HL-60 (cell line): Measurements from ENCODE around the gene COX10.

Experiments
- DNase-seq, 2 experiments: peaks; one replicate each; pipeline ENCODE4 v3.0.0-alpha.2; 2010 to 2020; ENCODE audit warnings: low read depth in 1 of 2, low spot score in 1 of 2
- H3K27ac ChIP-seq: fragments of 250-450 bp; sonication (Bioruptor Pico); replicated peaks from 2 replicates; pipeline ENCODE4 v1.5.1; 2020; ENCODE audit warnings: mild to moderate bottlenecking, moderate library complexity
- H3K27me3 ChIP-seq: fragments of 250-450 bp; sonication (Bioruptor Pico); 2 replicates; pipeline ENCODE4 v1.5.1; 2021; ENCODE audit warnings: mild to moderate bottlenecking, moderate library complexity; ENCODE audit not compliant: insufficient read depth, poor library complexity, severe bottlenecking
- H3K4me3 ChIP-seq: replicated peaks from 2 replicates; pipeline ENCODE4 v1.5.1; 2011; ENCODE audit warnings: mild to moderate bottlenecking, control low read depth, low read length; ENCODE audit not compliant: insufficient read depth
- GABPA ChIP-seq: IDR thresholded peaks from 2 replicates; pipeline ENCODE4 v1.6.1; 2012; ENCODE audit warnings: low read depth
- POLR2AphosphoS5 ChIP-seq: IDR thresholded peaks from 2 replicates; pipeline ENCODE4 v1.6.1; 2012; ENCODE audit warnings: low read depth
- REST ChIP-seq: IDR thresholded peaks from 2 replicates; pipeline ENCODE4 v1.6.1; 2012; ENCODE audit warnings: low read depth; ENCODE audit not compliant: insufficient replicate concordance
- SPI1 ChIP-seq: IDR thresholded peaks from 2 replicates; pipeline ENCODE4 v1.6.1; 2012; ENCODE audit warnings: low read depth, mild to moderate bottlenecking, borderline replicate concordance
- TF ChIP-seq, protein P1 (sequence below): IDR thresholded peaks from one replicate; pipeline ENCODE4 v1.5.1; 2011; ENCODE audit warnings: low read length, control low read depth, inconsistent platforms; ENCODE audit not compliant: insufficient read depth

The COX10 gene

GRCh38 chr17:14086189-14086588, 16.9 kb downstream of the COX10 start:
- TF ChIP-seq REST (no peak), SPI1 (no peak), POLR2AphosphoS5 (no peak), GABPA (no peak)
- TF ChIP-seq, protein P1, sequence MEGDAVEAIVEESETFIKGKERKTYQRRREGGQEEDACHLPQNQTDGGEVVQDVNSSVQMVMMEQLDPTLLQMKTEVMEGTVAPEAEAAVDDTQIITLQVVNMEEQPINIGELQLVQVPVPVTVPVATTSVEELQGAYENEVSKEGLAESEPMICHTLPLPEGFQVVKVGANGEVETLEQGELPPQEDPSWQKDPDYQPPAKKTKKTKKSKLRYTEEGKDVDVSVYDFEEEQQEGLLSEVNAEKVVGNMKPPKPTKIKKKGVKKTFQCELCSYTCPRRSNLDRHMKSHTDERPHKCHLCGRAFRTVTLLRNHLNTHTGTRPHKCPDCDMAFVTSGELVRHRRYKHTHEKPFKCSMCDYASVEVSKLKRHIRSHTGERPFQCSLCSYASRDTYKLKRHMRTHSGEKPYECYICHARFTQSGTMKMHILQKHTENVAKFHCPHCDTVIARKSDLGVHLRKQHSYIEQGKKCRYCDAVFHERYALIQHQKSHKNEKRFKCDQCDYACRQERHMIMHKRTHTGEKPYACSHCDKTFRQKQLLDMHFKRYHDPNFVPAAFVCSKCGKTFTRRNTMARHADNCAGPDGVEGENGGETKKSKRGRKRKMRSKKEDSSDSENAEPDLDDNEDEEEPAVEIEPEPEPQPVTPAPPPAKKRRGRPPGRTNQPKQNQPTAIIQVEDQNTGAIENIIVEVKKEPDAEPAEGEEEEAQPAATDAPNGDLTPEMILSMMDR = no peak

GRCh38 chr17:14089179-14089578, 19.9 kb downstream of the COX10 start:
- H3K27me3 ChIP-seq = no peaks in the 10 kb centered on the region
- no peak for DNase-seq
- TF ChIP-seq, protein P1 = no peak
- TF ChIP-seq GABPA (no peak), REST (no peak), SPI1 (no peak), POLR2AphosphoS5 (no peak)
- H3K27ac ChIP-seq = no peak overlapping the region
- no peak overlapping the region for H3K4me3 ChIP-seq

More at GRCh38 chr17:14086189-14086588, 16.9 kb downstream of the COX10 start:
- no peak overlapping the region for H3K4me3 ChIP-seq
- DNase-seq = no peak
- H3K27me3 ChIP-seq = no peaks in the 10 kb centered on the region
- H3K27ac ChIP-seq = no peak overlapping the region

DNA sequence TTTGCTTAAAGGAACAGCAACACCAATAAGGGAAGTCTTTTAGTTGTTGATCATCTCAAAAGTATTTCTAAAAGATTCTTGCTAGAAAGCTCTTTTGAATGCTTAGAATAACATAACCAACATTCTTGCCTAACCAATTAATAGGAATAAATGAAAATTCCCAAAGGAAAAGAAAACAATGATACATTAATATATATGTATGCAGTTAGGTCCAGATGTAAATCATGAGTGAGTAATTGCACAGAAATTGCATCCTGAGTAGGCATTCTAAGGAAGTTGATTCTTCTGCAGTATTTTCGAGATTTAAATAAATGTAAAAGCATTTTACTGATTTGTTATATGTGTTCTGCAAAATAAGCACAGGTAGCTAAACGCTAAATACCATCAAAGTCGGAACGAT, 22.1 kb downstream of the COX10 start:
- H3K4me3 ChIP-seq = no peak overlapping the region
- H3K27ac ChIP-seq = no peak overlapping the region
- no peaks in the 10 kb centered on the region for H3K27me3 ChIP-seq
- TF ChIP-seq, protein P1 = no peak
- TF ChIP-seq GABPA = no peak
- no peak for DNase-seq

- no peak for DNase-seq
These were observed 23.5 kb downstream of the COX10 start for GRCh38 chr17:14092808-14093207.

More at GRCh38 chr17:14092808-14093207, 23.5 kb downstream of the COX10 start:
- TF ChIP-seq SPI1 = no peak
- TF ChIP-seq, protein P1 = no peak
- TF ChIP-seq REST = no peak
- TF ChIP-seq GABPA = no peak
- TF ChIP-seq POLR2AphosphoS5 = no peak
- Histone ChIP-seq H3K4me3 (no peak overlapping the region), H3K27me3 (no peaks in the 10 kb centered on the region), H3K27ac (no peak overlapping the region)
